SK-N-SH (cell line): ENCODE data around the gene DOCK10.

Experiments used
- CTCF ChIP-seq: fragments of 200-600 bp; sonication (generic); IDR thresholded peaks from 2 replicates; pipeline ENCODE4 v1.6.1; 2017; ENCODE audit warnings: antibody characterized with exemption, mild to moderate bottlenecking, moderate library complexity
- EZH2phosphoT487 ChIP-seq: fragments of 200-600 bp; sonication (generic); IDR thresholded peaks from 2 replicates; pipeline ENCODE4 v1.6.1; 2017; ENCODE audit warnings: low read depth, mixed run types, mild to moderate bottlenecking, antibody characterized with exemption, moderate library complexity, borderline replicate concordance
- MEF2A ChIP-seq: IDR thresholded peaks from 2 replicates; pipeline ENCODE4 v1.4.0; 2012; ENCODE audit warnings: low read depth, borderline replicate concordance
- MXI1 ChIP-seq: IDR thresholded peaks from 2 replicates; pipeline ENCODE4 v1.6.1; 2012; ENCODE audit warnings: mild to moderate bottlenecking, low read depth, low read length, improper control_type of control experiment
- POLR2AphosphoS5 ChIP-seq: IDR thresholded peaks from 2 replicates; pipeline ENCODE4 v1.6.1; 2012; ENCODE audit warnings: low read depth, low read length
- RAD21 ChIP-seq: IDR thresholded peaks from 2 replicates; pipeline ENCODE4 v1.6.1; 2012; ENCODE audit warnings: mild to moderate bottlenecking, low read length
- REST ChIP-seq: IDR thresholded peaks from 2 replicates; pipeline ENCODE4 v1.6.1; 2012; ENCODE audit warnings: mild to moderate bottlenecking, low read depth, low read length, moderate library complexity
- RFX5 ChIP-seq: IDR thresholded peaks from 2 replicates; pipeline ENCODE4 v1.6.1; 2012; ENCODE audit warnings: mild to moderate bottlenecking, improper control_type of control experiment, low read length
- RXRA ChIP-seq: IDR thresholded peaks from 2 replicates; pipeline ENCODE4 v1.4.0; 2012; ENCODE audit warnings: low read depth, mild to moderate bottlenecking, borderline replicate concordance
- TAF1 ChIP-seq: IDR thresholded peaks from 2 replicates; pipeline ENCODE4 v1.6.1; 2012; ENCODE audit warnings: low read depth, mild to moderate bottlenecking, low read length, moderate library complexity, borderline replicate concordance
- TCF12 ChIP-seq: IDR thresholded peaks from 2 replicates; pipeline ENCODE4 v1.4.0; 2012
- USF2 ChIP-seq: fragments of 150-350 bp; IDR thresholded peaks from 2 replicates; pipeline ENCODE4 v1.6.1; 2017; ENCODE audit warnings: antibody characterized with exemption, low read length, low read depth, borderline replicate concordance
- ZBTB33 ChIP-seq: IDR thresholded peaks from 2 replicates; pipeline ENCODE4 v1.4.0; 2012; ENCODE audit warnings: low read depth, borderline replicate concordance

GRCh38 chr2:224999321-224999720, 42.9 kb downstream of the DOCK10 start:
- TF ChIP-seq ZBTB33 (no peak), RXRA (no peak), POLR2AphosphoS5 (no peak), EZH2phosphoT487 (no peak), CTCF (no peak), MXI1 (no peak), USF2 (no peak), RFX5 (no peak), REST (no peak), RAD21 (no peak), MEF2A (no peak), TCF12 (no peak), TAF1 (no peak)
